GM10266 (cell line): ENCODE measurements around the gene SYNCRIP.
"Not testable (repeated sequence)": the region's sequence is repeated elsewhere in the genome, so short reads cannot be mapped to it uniquely, and the experiment has no call there.

Experiments
- DNase-seq: peaks from one replicate; pipeline ENCODE4 v3.0.0; 2012; ENCODE audit errors: extremely low spot score
- TF ChIP-seq, protein P1 (sequence below): IDR thresholded peaks from 2 replicates; pipeline ENCODE4 v1.5.1; 2012; ENCODE audit warnings: mild to moderate bottlenecking, low read depth; ENCODE audit not compliant: control insufficient read depth, insufficient read depth; ENCODE audit errors: missing control alignments

The SYNCRIP gene

DNA sequence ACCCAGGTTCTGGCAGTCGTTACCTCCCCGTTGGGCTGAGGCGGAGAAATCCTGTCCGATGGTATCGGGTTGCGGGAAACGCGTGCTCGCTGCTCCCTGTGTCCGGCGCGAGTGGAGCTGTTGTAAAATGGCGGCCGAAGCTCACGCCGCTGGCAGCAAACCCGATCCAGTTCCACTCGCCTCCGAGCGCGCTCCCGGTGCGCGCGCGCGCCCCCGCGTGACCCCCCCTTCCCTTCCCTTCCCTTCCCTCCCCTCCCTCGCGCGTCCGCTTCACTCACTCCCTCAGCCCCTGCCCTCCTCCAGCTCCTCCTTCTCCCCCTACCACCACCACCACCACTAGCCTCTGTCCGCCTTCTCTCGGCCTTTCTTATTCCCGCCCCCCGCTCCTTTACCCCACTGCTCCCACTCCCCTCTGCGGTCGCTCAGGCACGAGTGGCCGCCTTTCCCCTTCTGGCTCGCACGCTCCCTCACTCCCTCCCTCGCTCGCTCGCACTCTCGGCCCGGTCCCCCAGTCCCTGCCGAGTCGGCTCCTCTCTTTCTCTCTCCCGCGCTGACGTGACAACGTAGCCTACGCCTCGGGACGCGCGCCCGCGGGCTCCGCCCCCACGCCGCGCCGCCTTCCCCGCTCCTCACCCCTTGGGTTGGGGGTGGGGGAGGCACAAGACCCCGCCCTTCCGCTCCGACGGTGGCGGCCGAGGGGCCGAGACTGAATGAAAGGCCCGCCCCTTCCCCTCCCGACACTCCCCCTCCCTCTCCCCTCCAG is at the start of gene SYNCRIP:
Gene SYNCRIP, minus strand, starts transcription at position 113 of the 763 bp plus-strand sequence. CDS start 1,447 bp downstream, outside the sequence.
- TF ChIP-seq, protein P1, sequence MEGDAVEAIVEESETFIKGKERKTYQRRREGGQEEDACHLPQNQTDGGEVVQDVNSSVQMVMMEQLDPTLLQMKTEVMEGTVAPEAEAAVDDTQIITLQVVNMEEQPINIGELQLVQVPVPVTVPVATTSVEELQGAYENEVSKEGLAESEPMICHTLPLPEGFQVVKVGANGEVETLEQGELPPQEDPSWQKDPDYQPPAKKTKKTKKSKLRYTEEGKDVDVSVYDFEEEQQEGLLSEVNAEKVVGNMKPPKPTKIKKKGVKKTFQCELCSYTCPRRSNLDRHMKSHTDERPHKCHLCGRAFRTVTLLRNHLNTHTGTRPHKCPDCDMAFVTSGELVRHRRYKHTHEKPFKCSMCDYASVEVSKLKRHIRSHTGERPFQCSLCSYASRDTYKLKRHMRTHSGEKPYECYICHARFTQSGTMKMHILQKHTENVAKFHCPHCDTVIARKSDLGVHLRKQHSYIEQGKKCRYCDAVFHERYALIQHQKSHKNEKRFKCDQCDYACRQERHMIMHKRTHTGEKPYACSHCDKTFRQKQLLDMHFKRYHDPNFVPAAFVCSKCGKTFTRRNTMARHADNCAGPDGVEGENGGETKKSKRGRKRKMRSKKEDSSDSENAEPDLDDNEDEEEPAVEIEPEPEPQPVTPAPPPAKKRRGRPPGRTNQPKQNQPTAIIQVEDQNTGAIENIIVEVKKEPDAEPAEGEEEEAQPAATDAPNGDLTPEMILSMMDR: no peak
- DNase-seq: peak; percentile 95

DNA sequence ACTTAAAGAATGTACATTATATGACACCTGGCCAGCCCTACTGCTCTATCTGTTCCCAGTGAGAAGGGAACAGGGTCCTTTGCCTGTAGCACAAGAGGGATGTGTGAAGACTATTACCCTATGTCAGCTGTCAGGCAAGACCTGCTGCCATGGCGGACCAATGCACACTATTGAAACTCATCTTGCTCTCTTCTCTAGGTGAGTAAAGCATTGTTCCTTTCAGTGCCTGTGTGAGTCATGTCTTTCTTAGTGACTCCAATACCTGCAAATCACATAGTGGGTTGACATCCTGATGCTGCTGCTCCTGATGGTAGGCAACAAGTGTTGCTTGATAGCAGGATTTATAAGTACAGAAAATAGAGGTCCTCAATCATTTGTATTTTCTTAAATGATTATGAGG is 48.8 kb upstream of the SYNCRIP start:
- TF ChIP-seq, protein P1: no peak
- no peak for DNase-seq

DNA sequence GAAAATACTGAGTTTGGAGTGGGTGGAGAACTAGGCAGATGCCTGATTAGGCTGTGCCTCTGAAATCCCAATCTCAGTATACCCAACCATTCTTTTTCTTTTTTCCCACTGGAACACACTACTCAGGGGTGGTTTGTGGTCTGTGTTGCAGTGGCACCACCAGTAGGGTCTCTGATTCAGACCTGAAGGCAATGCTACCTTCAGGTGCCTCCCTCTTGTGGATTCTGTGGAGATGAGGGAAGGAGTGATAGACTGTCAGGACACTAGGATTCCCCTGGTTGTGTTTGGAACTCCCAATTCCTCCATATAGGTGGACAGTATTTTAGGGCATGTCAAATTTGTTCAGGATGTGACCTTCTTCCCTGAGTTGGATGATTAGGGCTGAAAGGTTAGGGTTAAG is 47.4 kb upstream of the SYNCRIP start:
- DNase-seq: no peak
- TF ChIP-seq, protein P1: no peak

DNA sequence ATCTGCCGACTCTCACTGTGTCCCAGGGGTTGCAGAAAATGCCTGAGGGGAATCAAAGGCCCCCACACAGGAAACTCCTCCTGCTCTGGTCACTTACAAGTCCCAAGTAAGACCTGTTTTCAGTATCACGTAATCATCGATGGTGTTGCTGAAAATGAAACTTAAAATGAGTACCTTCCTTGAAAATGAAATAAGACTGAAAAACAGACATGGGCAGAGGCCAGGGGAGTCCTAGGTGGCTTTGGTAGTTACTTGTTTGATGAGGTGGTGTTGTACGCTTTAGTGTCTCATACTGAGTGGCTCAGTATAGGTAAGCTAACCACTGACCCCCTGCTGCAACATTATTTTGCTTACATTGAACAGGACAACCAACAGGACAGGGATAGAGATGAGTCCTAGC is 43.0 kb upstream of the SYNCRIP start:
- TF ChIP-seq, protein P1: no peak
- peak; percentile 62 for DNase-seq

DNA sequence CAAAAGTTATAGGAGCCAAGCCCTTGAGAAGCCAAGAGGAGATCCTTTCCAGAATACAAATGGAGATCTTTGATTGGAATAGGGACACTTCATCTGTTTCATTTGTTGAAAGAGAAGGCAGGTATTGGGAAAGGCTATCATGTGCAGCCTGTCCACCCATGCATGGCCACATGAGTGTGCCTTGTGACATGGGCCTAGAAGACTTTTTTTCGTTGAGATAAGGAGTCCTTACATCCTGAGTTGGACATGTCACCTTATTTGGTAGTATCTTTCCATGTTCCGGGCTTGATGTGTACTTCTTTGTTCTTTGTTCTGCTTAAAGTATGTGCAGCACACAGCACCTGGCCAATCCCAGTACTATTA is 42.1 kb upstream of the SYNCRIP start:
- TF ChIP-seq, protein P1: no peak
- no peak for DNase-seq

DNA sequence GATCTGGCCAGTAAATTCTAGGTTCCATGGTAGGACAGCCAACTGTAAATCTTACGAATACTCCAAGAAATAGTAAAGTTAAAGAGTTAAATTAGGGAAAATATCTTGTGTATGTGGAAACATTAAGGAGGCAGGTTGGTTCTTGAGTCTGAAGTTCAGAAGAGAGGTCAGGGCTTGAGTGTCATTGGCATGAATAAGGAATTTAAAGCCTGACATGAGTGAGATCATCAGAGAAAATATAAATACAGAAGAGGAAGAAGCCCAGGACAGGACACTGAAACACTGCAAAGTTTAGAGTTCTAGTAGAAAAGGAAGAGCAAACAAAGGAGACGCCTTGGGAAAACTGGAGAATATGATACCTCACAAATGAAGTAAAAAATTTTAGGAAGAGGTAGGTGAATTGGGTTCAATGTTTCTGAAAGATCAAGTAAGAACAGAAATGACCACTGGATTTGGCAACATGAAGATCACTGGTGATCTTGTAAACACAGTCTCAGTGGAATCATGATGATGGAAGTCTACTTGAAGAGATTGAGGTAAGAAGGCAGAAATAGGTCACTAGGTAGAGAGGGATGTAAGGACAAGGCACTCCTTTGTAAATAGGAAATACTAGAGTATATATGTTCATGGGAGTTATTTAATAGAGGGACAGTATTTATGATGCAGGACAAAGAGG is 41.6 kb upstream of the SYNCRIP start:
- DNase-seq: no peak

DNA sequence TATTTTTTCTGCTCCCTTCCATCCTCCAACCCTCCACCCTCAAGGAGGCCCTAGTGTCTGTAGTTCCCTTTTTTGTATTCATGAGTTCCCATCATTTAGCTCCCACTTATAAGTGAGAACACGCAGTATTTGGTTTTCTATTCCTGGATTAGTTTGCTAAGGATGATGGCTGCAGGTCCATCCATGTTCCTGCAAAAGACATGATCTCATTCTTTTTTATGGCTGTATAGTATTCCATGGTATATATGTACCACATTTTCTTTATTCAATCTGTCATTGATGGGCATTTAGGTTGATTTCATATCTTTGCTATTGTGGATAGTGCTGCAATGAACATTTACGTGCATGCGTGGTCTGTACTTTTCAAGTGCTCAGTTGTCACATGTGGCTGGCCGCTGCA is 39.2 kb upstream of the SYNCRIP start:
- DNase-seq: not testable (repeated sequence)

More for the DNA sequence above, 41.6 kb upstream of the SYNCRIP start:
- TF ChIP-seq, protein P1: no peak

DNA sequence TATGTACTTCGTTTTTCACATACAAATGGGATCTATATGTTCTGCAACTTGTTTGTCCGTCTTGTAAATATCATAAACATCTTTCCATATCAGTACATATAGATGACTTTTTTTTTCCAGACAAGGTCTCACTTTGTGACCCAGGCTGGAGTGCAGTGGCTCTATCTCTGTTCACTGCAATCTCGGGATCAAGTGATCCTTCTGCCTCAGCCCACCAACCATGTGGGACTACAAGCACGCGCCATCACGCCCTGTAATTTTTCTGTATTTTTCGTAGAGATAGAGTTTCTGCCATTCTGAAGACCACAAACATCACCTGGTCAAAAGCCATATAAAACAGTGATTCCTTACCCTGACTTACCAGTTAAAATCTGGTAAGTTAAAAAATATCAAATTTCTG is 37.7 kb upstream of the SYNCRIP start:
- TF ChIP-seq, protein P1: no peak
- no peak for DNase-seq
